Muscle of arm (tissue), 12 donors: ENCODE data around the gene PLXNA4. TPM values are rescaled to one million over a fixed set of nuclear protein-coding genes. Genes with fewer than 3 reads are reported as not detected.
A peak's percentile ranks its signal among the peaks of the same experiment; 100 is the strongest.

Experiments
- DNase-seq: peaks from one replicate; pipeline ENCODE4 v3.0.0-alpha.2; 2013
- polyA plus RNA-seq, 12 donors: library from polyadenylated mRNA; unstranded; fragments of 120-200 nt; gene quantifications; one replicate each; pipeline ENCODE4 v1.2.1, GENCODE V29; 2013; ENCODE audit not compliant: insufficient read length in 12 of 12

PLXNA4 gene
- polyA plus RNA-seq, 12 donors = 1.8 to 8.4 (median 4.5) TPM; not detected in 1

GRCh38 chr7:132326878-132327589, 249.2 kb downstream of the PLXNA4 start:
- DNase-seq = no peak

GRCh38 chr7:132322970-132323369, 253.3 kb downstream of the PLXNA4 start:
- no peak for DNase-seq

- DNase-seq = no peak
These were observed 254.9 kb downstream of the PLXNA4 start for GRCh38 chr7:132321387-132321786.

- DNase-seq = no peak
These were observed 256.8 kb downstream of the PLXNA4 start for GRCh38 chr7:132319481-132319880.

- peak; percentile 88 for DNase-seq
These were observed 257.6 kb downstream of the PLXNA4 start for GRCh38 chr7:132318352-132319318.

GRCh38 chr7:132317701-132318351, 258.4 kb downstream of the PLXNA4 start:
- no peak for DNase-seq

GRCh38 chr7:132312531-132313055, 263.7 kb downstream of the PLXNA4 start:
- DNase-seq = no peak

GRCh38 chr7:132311733-132312132, 264.5 kb downstream of the PLXNA4 start:
- DNase-seq = no peak

- DNase-seq = no peak
These were observed 267.0 kb downstream of the PLXNA4 start for GRCh38 chr7:132309102-132309805.

- no peak for DNase-seq
These were observed 268.8 kb downstream of the PLXNA4 start for GRCh38 chr7:132307465-132307864.

GRCh38 chr7:132300599-132301277, 275.5 kb downstream of the PLXNA4 start:
- DNase-seq = no peak

- no peak for DNase-seq
These were observed 277.5 kb downstream of the PLXNA4 start for GRCh38 chr7:132298790-132299189.

GRCh38 chr7:132296820-132297219, 279.4 kb downstream of the PLXNA4 start:
- no peak for DNase-seq

GRCh38 chr7:132295175-132295574, 281.1 kb downstream of the PLXNA4 start:
- no peak for DNase-seq

GRCh38 chr7:132292803-132293202, 283.5 kb downstream of the PLXNA4 start:
- no peak for DNase-seq

- DNase-seq = no peak
These were observed 284.8 kb downstream of the PLXNA4 start for GRCh38 chr7:132291481-132291880.

- no peak for DNase-seq
These were observed 286.2 kb downstream of the PLXNA4 start for GRCh38 chr7:132290021-132290420.

- DNase-seq = no peak
These were observed 289.4 kb downstream of the PLXNA4 start for GRCh38 chr7:132286836-132287235.

GRCh38 chr7:132280335-132280734, 295.9 kb downstream of the PLXNA4 start:
- no peak for DNase-seq

GRCh38 chr7:132279718-132280117, 296.6 kb downstream of the PLXNA4 start:
- DNase-seq = no peak
